ENCODE results near the gene PAX5. TPM values are rescaled to one million over a fixed set of nuclear protein-coding genes. Genes with fewer than 3 reads are reported as not detected.
"Not testable (repeated sequence)": the region's sequence is repeated elsewhere in the genome, so short reads cannot be mapped to it uniquely, and the experiment has no call there.

PAX5 gene
- total RNA-seq, 4 donors from 2014 or later = under 0.01 to 0.29 TPM; not detected in 2

DNA sequence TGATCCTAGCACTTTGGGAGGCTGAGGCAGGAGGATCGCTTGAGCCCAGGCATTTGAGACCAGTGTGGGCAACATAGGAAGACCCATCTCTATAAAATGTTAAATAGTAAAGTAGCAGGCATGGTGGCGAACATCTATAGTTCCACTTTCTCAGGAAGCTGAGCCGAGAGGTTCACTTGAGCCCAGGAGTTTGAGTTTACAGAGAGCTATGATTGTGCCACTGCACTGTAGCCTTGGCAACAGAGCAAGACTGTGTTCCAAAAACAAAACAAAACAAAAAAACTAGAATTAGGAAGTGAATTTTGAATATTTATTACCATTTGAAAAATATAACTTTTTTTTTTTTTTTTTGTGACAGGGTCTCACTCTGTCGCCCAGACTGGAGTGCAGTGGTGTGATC is 26.8 kb upstream of the PAX5 start:
- Histone ChIP-seq H3K36me3 (no peaks in the 10 kb centered on the region), H3K27me3 (peaks cover 0 to 90% (median 0%) of the 10 kb centered on the region in 4 donors), H3K9me3 (no peaks in the 10 kb centered on the region), H3K4me3 (no peak overlapping the region), H3K4me1 (no peaks in the 10 kb centered on the region), H3K27ac (no peak overlapping the region)
- DNase-seq = no peak
- TF ChIP-seq, protein P1, sequence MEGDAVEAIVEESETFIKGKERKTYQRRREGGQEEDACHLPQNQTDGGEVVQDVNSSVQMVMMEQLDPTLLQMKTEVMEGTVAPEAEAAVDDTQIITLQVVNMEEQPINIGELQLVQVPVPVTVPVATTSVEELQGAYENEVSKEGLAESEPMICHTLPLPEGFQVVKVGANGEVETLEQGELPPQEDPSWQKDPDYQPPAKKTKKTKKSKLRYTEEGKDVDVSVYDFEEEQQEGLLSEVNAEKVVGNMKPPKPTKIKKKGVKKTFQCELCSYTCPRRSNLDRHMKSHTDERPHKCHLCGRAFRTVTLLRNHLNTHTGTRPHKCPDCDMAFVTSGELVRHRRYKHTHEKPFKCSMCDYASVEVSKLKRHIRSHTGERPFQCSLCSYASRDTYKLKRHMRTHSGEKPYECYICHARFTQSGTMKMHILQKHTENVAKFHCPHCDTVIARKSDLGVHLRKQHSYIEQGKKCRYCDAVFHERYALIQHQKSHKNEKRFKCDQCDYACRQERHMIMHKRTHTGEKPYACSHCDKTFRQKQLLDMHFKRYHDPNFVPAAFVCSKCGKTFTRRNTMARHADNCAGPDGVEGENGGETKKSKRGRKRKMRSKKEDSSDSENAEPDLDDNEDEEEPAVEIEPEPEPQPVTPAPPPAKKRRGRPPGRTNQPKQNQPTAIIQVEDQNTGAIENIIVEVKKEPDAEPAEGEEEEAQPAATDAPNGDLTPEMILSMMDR (IDR thresholded peaks at IDR 0.05) = no peak
- TF ChIP-seq POLR2A (IDR thresholded peaks at IDR 0.05) = no peak
- 75 to 83% methylated on average over 4 of the region's 4 CpGs for WGBS, 2 donors
- intact Hi-C loops (cut with DNase I) = no loop called here

DNA sequence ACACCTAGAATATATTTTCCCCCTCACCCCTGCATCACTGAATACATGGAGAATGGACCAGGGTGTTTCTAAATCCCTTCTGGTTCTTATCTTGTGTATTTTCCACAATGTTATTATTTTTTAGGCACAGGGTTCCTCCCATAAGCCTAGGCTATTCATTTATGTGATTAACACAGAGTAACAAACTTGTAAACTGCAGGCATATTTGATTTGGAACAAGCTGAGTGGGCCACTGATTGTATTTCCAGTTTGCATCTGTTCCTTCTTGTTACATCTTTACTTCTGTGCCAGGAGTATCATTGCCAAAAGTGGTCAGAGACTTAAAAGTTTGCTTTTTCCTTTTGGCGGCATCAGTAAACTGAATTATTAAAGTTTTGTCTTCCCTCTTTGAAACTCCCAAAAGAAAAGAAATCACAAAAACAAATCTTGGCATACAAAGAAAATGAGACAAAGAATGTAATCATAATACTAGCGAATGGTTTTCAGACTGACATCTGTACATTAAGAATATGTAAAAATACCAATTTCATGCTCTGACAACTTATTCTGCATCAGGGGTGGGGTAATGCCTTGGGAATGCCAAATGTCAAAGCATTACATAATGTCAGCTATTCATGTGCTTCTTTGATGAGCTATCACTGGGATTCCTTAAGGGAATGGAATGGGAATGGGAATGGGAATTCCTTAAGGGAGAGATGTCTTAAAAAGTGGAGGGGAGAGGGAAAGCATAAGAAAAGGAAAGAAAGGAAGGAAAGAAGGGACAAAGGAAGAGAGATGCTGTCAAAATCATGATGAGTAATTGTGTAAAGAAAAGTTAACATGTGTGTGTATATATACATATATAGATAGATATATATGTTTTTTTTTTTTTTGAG is 22.2 kb upstream of the PAX5 start:
- Histone ChIP-seq H3K4me3 (no peak overlapping the region), H3K9me3 (no peaks in the 10 kb centered on the region), H3K27me3 (peaks cover 0 to 96% (median 0%) of the 10 kb centered on the region in 4 donors), H3K27ac (no peak overlapping the region), H3K36me3 (no peaks in the 10 kb centered on the region), H3K4me1 (no peaks in the 10 kb centered on the region)
- intact Hi-C loops (cut with DNase I) = no loop called here
- no peak for TF ChIP-seq POLR2A (IDR thresholded peaks at IDR 0.05)
- TF ChIP-seq, protein P1 (IDR thresholded peaks at IDR 0.05) = no peak
- WGBS, 2 donors = 48 to 78% methylated on average over 2 of the region's 2 CpGs
- no peak for DNase-seq

DNA sequence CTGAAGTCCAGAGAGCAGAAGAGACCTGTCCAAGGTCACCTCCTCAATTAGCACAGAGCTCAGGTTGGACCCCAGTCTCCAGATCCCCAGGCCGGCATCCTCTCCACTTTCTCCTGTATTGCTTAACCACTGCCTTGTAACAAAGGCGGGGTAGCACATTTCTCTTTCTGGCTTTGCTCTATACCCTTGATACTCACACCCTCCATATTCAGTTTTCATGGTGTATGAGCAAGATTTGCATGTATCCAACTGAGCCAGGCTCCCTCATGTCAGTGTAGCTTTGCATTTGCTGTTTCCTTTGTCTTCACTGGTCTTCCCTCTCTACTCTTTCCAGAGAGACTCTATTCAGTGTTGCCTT is 20.3 kb upstream of the PAX5 start:
- peaks cover 0 to 95% (median 0%) of the 10 kb centered on the region in 4 donors for H3K27me3 ChIP-seq
- 42 to 45% methylated on average over 2 of the region's 2 CpGs for WGBS, 2 donors
- intact Hi-C loops (cut with DNase I); H3K4me3 ChIP-seq; H3K4me1 ChIP-seq; H3K9me3 ChIP-seq; DNase-seq; H3K36me3 ChIP-seq; H3K27ac ChIP-seq: not testable (repeated sequence)

DNA sequence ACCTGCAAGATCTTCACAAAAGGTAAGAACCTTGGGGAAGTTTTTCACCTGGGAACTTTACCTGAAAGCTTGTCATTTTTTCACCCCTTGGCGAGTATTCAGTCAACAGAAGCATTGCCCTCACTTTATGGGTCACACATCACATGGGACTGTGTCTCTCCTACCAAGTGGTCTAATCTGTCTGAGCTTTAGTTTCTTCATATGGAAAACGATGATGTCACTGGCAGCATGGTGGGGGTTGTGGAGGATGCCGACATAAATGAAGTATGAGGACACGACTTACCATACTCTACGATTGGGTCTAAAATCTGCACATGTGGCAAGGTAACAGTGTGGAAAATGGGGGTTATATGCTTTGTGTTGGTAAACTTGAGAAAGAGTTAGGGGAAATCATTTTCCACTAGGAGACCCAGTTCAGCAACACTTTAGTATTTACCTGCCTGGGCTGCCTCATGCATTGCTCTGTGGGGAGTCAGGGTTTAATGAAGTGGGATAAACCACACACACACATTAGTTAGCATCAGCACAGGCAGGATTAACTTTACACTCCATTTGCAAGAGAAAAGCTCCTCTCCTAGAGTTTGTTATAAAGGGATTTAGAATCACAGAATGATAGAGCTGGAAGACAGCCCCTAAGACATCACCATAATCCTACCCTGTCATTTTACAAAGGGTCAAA is 19.8 kb upstream of the PAX5 start:
- no peaks in the 10 kb centered on the region for H3K9me3 ChIP-seq
- WGBS, 2 donors = 48 to 51% methylated on average over 5 of the region's 5 CpGs
- intact Hi-C loops (cut with DNase I) = no loop called here
- H3K36me3 ChIP-seq = no peaks in the 10 kb centered on the region
- no peak overlapping the region for H3K4me3 ChIP-seq
- no peak overlapping the region for H3K27ac ChIP-seq
- no peak for DNase-seq
- TF ChIP-seq POLR2A (IDR thresholded peaks at IDR 0.05) = no peak
- TF ChIP-seq, protein P1 (IDR thresholded peaks at IDR 0.05) = no peak
- H3K4me1 ChIP-seq = no peaks in the 10 kb centered on the region
- H3K27me3 ChIP-seq = peaks cover 0 to 95% (median 0%) of the 10 kb centered on the region in 4 donors

DNA sequence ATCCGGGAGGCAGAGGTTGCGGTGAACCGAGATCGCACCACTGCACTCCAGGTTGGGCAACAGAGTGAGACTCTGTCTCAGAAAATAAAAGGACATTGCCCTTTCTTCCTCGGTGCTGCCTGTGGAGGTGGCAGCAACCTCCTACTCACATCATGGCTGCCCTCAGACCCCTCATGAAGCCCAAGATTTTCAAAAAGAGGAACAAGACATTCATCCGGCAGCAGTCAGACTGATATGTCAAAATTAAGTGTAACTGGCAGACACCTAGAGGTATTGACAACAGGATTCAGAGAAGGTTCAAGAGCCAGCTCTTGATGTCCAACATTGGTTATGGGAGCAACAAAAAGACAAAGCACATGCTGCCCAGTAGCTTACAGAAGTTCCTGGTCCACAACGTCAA is 12.6 kb upstream of the PAX5 start:
- WGBS, 2 donors = 73 to 78% methylated on average over 6 to 7 of the region's 7 CpGs
- H3K27me3 ChIP-seq = peaks cover 0 to 89% (median 0%) of the 10 kb centered on the region in 4 donors
- intact Hi-C loops (cut with DNase I) = no loop called here

More for the DNA sequence above, 12.6 kb upstream of the PAX5 start:
- Histone ChIP-seq H3K9me3 (no peaks in the 10 kb centered on the region), H3K4me3 (no peak overlapping the region), H3K4me1 (no peaks in the 10 kb centered on the region), H3K27ac (no peak overlapping the region), H3K36me3 (no peaks in the 10 kb centered on the region)
- TF ChIP-seq POLR2A (IDR thresholded peaks at IDR 0.05) = no peak
- TF ChIP-seq, protein P1 (IDR thresholded peaks at IDR 0.05) = no peak
- no peak for DNase-seq

Data from esophagus squamous epithelium (tissue), 5 donors.